ENCODE data around the gene IFT74.

Gene IFT74

GRCh38 chr9:26951794-26952193 is 4.4 kb upstream of the IFT74 start:
- H3K27ac Mint-ChIP-seq = no peak overlapping the region
- no peak for DNase-seq
- ATAC-seq = no peak
- H3K9me3 Mint-ChIP-seq = no peaks in the 10 kb centered on the region
- H3K4me3 Mint-ChIP-seq = no peak overlapping the region
- peaks cover 32% of the 10 kb centered on the region for H3K4me1 Mint-ChIP-seq
- no peaks in the 10 kb centered on the region for H3K27me3 Mint-ChIP-seq

GRCh38 chr9:26954050-26954508 is 2.1 kb upstream of the IFT74 start:
- peaks cover 26% of the 10 kb centered on the region for H3K4me1 Mint-ChIP-seq
- H3K9me3 Mint-ChIP-seq = no peaks in the 10 kb centered on the region
- ATAC-seq = peak; percentile 61
- H3K27me3 Mint-ChIP-seq = no peaks in the 10 kb centered on the region
- DNase-seq = peak in 1 of 2 donors; percentile 7
- no peak overlapping the region for H3K27ac Mint-ChIP-seq
- H3K4me3 Mint-ChIP-seq = peak overlapping the region; percentile 40 to 45

GRCh38 chr9:26955222-26955903 is 849 bp upstream of the IFT74 start:
- H3K9me3 Mint-ChIP-seq = no peaks in the 10 kb centered on the region
- H3K4me3 Mint-ChIP-seq = peak overlapping the region; percentile 84 to 88
- peaks cover 26% of the 10 kb centered on the region for H3K4me1 Mint-ChIP-seq
- H3K27ac Mint-ChIP-seq = peak overlapping the region; percentile 98
- no peaks in the 10 kb centered on the region for H3K27me3 Mint-ChIP-seq
- DNase-seq (no peak), ATAC-seq (no peak)

DNA sequence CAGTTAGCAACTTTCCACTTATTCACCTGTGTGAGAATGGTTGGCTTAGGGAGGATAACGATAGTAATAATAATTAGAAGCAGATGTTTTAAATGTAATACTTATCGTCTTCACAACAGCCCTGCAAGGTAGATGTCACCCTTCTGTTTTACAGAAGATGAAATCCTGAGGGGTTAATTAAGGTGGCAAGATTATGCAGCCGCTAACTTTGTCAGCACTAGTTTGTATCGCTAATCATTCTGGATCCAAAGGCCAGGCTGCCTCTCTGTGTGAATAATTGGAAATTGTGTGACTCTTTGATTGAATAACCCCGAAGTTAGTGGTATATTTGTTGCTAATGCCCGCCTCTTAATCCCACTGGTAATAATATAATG is 635 bp downstream of the IFT74 start:
- Mint-ChIP-seq H3K4me3 (peak overlapping the region; percentile 84 to 88), H3K9me3 (no peaks in the 10 kb centered on the region), H3K27ac (peak overlapping the region in 1 of 2 donors; percentile 98), H3K4me1 (peaks cover 29% of the 10 kb centered on the region), H3K27me3 (no peaks in the 10 kb centered on the region)
- DNase-seq (no peak), ATAC-seq (no peak)

GRCh38 chr9:26971721-26972120 is 15.5 kb downstream of the IFT74 start:
- DNase-seq (no peak), ATAC-seq (no peak)
- Mint-ChIP-seq H3K27ac (no peak overlapping the region), H3K4me1 (no peaks in the 10 kb centered on the region), H3K27me3 (no peaks in the 10 kb centered on the region), H3K9me3 (peaks cover 8 to 9% of the 10 kb centered on the region in 2 donors), H3K4me3 (no peak overlapping the region)

- H3K27me3 Mint-ChIP-seq = no peaks in the 10 kb centered on the region
- ATAC-seq (no peak), DNase-seq (no peak)
- no peaks in the 10 kb centered on the region for H3K4me1 Mint-ChIP-seq
- H3K27ac Mint-ChIP-seq = peak overlapping the region in 1 of 2 donors; percentile 71
- peaks cover 5 to 8% of the 10 kb centered on the region in 2 donors for H3K9me3 Mint-ChIP-seq
- H3K4me3 Mint-ChIP-seq = no peak overlapping the region
These were observed 17.8 kb downstream of the IFT74 start for GRCh38 chr9:26973989-26974388.

GRCh38 chr9:26974927-26975326 is 18.7 kb downstream of the IFT74 start:
- H3K4me3 Mint-ChIP-seq = no peak overlapping the region
- H3K27me3 Mint-ChIP-seq = no peaks in the 10 kb centered on the region
- H3K9me3 Mint-ChIP-seq = peaks cover 0 to under 1% of the 10 kb centered on the region in 2 donors
- no peak overlapping the region for H3K27ac Mint-ChIP-seq
- ATAC-seq (no peak), DNase-seq (no peak)
- no peaks in the 10 kb centered on the region for H3K4me1 Mint-ChIP-seq

DNA sequence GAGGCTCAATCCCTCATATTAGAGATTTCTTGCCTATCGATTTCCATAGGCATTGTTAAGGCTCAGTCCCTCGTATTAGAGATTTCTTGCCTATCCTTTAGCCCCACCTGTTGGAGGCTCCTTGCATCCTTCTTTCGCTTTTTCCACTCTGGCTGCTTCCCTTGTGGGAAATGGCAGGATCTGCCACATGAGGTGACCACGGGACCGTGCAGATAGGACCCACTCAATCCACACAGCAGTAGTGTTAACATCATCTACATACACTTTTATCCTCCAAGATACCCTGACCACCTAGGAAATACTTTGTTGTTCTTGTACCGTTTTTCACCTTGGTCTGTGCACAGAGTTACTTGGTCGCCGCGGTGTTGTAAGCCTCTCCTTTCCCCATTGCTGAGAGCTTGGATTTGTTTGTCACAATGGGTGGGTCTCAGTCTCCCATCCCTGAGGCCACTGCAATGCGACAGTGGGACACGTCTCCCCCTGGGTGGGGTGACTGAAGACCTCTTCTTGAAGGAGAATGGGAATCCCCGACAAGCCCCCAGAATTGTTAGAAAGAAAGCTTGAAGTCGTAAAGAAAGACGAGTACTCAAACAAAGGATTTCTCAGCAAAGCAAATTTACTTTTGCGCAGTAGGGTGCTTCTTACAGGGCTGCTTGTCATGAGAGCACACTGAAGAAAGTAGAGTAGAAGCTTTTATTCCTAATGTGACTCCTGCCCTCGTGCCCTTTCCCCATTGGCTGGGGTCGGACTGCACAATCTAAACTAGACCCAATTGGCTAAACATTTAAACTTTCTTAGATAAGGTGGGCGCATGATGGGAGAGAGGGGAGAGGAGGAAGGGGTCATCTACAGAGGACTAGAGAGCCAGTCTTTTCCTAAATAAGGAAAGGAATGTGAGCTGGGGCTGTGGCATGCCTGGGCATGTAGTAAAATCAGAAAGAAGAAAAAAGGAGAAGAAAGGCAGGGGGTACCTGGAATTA is 19.8 kb downstream of the IFT74 start:
- DNase-seq (no peak), ATAC-seq (no peak)
- Mint-ChIP-seq H3K27me3 (no peaks in the 10 kb centered on the region), H3K4me3 (no peak overlapping the region), H3K27ac (peak overlapping the region in 1 of 2 donors; percentile 8), H3K4me1 (no peaks in the 10 kb centered on the region), H3K9me3 (no peaks in the 10 kb centered on the region)

- Mint-ChIP-seq H3K4me1 (no peaks in the 10 kb centered on the region), H3K27ac (no peak overlapping the region), H3K9me3 (no peaks in the 10 kb centered on the region), H3K27me3 (no peaks in the 10 kb centered on the region), H3K4me3 (no peak overlapping the region)
- no peak for DNase-seq
- ATAC-seq = no peak
These were observed 27.1 kb downstream of the IFT74 start for GRCh38 chr9:26983340-26983739.

- Mint-ChIP-seq H3K27me3 (no peaks in the 10 kb centered on the region), H3K27ac (no peak overlapping the region), H3K9me3 (no peaks in the 10 kb centered on the region), H3K4me1 (no peaks in the 10 kb centered on the region), H3K4me3 (no peak overlapping the region)
- ATAC-seq = no peak
- no peak for DNase-seq
These were observed 39.6 kb downstream of the IFT74 start for GRCh38 chr9:26995810-26996209.

DNA sequence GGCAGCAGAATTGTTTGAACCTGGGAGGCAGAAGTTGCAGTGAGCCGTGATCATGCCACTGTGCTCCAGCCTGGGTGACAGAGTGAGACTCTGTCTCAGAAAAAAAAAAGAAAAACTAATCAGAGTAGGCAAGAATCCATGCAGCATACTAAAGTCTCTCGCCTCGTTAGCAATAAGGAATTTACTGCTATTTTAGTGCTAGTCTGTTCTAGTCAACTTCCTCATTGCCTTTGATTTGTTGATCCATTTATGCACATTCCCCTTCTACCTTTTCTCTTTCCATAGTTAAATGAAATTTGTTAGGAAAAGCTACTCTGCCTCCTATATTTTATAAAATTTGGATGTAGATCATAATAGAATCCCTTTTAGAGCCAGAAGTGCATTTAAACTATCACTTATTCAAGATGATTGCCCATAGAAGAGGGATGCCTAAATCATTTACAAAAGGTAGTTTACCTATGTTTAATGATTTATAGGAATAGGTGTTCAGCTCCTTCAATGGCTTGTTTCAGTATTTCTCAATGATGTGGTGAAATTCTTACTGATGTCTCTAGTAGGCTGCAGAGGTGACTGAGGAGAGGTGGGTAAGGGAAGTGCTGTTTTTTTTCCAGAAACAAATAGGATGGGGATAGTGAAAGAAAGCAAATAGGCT is 47.3 kb downstream of the IFT74 start:
- DNase-seq (no peak), ATAC-seq (no peak)
- H3K4me3 Mint-ChIP-seq = no peak overlapping the region
- no peak overlapping the region for H3K27ac Mint-ChIP-seq
- H3K4me1 Mint-ChIP-seq = no peaks in the 10 kb centered on the region
- H3K9me3 Mint-ChIP-seq = no peaks in the 10 kb centered on the region
- no peaks in the 10 kb centered on the region for H3K27me3 Mint-ChIP-seq

GRCh38 chr9:27005491-27005890 is 49.3 kb downstream of the IFT74 start, which contains the start of gene LRRC19:
Gene LRRC19 (minus strand): TSS chr9:27005672. CDS start chr9:26999694, 5,978 bp downstream.
- Mint-ChIP-seq H3K4me1 (no peaks in the 10 kb centered on the region), H3K27ac (no peak within 1 kb of the TSS), H3K27me3 (no peaks in the 10 kb centered on the region), H3K9me3 (no peaks in the 10 kb centered on the region), H3K4me3 (no peak within 1 kb of the TSS)
- ATAC-seq (no peak), DNase-seq (no peak)

DNA sequence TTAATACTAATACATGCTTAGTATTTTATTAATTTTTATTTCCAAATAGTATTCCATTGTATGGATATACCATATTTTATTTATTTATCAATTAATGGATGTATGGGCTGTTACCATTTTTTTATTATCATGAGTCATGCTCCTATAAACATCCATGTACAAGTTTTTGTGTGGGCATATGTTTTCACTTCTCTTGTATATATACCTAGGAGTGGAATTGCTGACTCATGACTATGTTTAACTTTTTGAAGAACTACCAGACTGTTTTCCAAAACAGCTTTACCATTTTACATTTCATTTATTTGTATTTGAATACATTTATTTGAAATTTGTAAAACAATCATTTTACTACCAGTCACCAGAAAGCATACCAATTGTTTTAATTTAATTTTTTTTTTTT is 63.4 kb downstream of the IFT74 start:
- Mint-ChIP-seq H3K27ac (no peak overlapping the region), H3K27me3 (no peaks in the 10 kb centered on the region), H3K4me1 (no peaks in the 10 kb centered on the region), H3K9me3 (peaks cover 0 to 9% of the 10 kb centered on the region in 2 donors), H3K4me3 (no peak overlapping the region)
- ATAC-seq (no peak), DNase-seq (no peak)

GRCh38 chr9:27022920-27023319 is 66.7 kb downstream of the IFT74 start:
- H3K27ac Mint-ChIP-seq = no peak overlapping the region
- H3K9me3 Mint-ChIP-seq = peaks cover 0 to 10% of the 10 kb centered on the region in 2 donors
- ATAC-seq (no peak), DNase-seq (no peak)
- no peak overlapping the region for H3K4me3 Mint-ChIP-seq
- H3K27me3 Mint-ChIP-seq = no peaks in the 10 kb centered on the region
- H3K4me1 Mint-ChIP-seq = no peaks in the 10 kb centered on the region

- no peak overlapping the region for H3K4me3 Mint-ChIP-seq
- no peaks in the 10 kb centered on the region for H3K4me1 Mint-ChIP-seq
- ATAC-seq (no peak), DNase-seq (no peak)
- H3K27me3 Mint-ChIP-seq = no peaks in the 10 kb centered on the region
- no peak overlapping the region for H3K27ac Mint-ChIP-seq
- peaks cover 0 to 5% of the 10 kb centered on the region in 2 donors for H3K9me3 Mint-ChIP-seq
These were observed 73.0 kb downstream of the IFT74 start for GRCh38 chr9:27029186-27029585.

Measured in stimulated activated naive CD8-positive, alpha-beta T cell treated with anti-CD3 and anti-CD28 coated beads, Interleukin-15, amount 100 ng/mL, for 72 hours (primary cell).